K562 (cell line): ENCODE results near the gene JMJD1C. TPM values are rescaled to one million over a fixed set of nuclear protein-coding genes. Genes with fewer than 3 reads are reported as not detected.

Experiments used
- ATAC-seq: fragments of 200-7000 bp; cut with Tn5 transposase; 3 replicates; pipeline ENCODE4 v1.9.1; 2020; ENCODE audit warnings: moderate library complexity
- BruUV-seq: library from RNA; stranded (reverse); fragments of 400-500 nt; replicated peaks from 2 replicates; lab custom pipeline; 2021; lab: Mats Ljungman, UMichigan
- CTCF ChIA-PET: fragments of 300-600 bp; formaldehyde crosslinking; extraction: SDS; loops from one replicate; lab custom pipeline; 2021; ENCODE audit warnings: low intra/inter-chr PET ratio; lab: Yijun Ruan, JAX
- POLR2A ChIA-PET: fragments of 300-600, 350-650 bp; sonication (Branson Sonifier 250); formaldehyde crosslinking; extraction: SDS; loops from one replicate; lab custom pipeline; 2021; ENCODE audit warnings: antibody characterized with exemption, inconsistent platforms; lab: Yijun Ruan, JAX
- DNase-seq, 4 experiments: peaks; one replicate each; pipeline versions ENCODE4 v3.0.0 to v3.0.0-alpha.2; 2011 to 2018; ENCODE audit warnings: low spot score in 3 of 4, mixed read lengths in 3 of 4; ENCODE audit errors: extremely low read depth in 1 of 4
- FAIRE-seq: peaks from 2 replicates; lab custom pipeline; 2011; peaks lifted over from hg19 to GRCh38; lab: Jason Lieb, UNC
- H2AFZ ChIP-seq: 2 replicates; pipeline ENCODE4 v1.6.0; 2011; ENCODE audit warnings: low read depth, low read length, control low read depth, inconsistent platforms
- H3K27ac ChIP-seq: fragments of 200-600 bp; 3 replicates; pipeline ENCODE4 v1.8.0; 2011; ENCODE audit warnings: low read depth, mild to moderate bottlenecking, control low read depth, inconsistent platforms, low read length, moderate library complexity, mixed read lengths; ENCODE audit errors: extremely low read depth
- H3K27me3 ChIP-seq, 2 experiments: fragments of 300-600 bp in 1 of 2; 2 replicates in 1 of 2; 3 replicates in 1 of 2; pipeline versions ENCODE4 v1.6.0 to v1.8.0; 2011; ENCODE audit warnings: inconsistent platforms in 2 of 2, low read length in 2 of 2, mild to moderate bottlenecking in 1 of 2, mixed read lengths in 1 of 2, moderate library complexity in 1 of 2; ENCODE audit not compliant: control insufficient read depth in 2 of 2, insufficient read depth in 2 of 2
- H3K36me3 ChIP-seq: fragments of 300-600 bp; 3 replicates; pipeline ENCODE4 v1.8.0; 2011; ENCODE audit warnings: mild to moderate bottlenecking, low read length, inconsistent platforms; ENCODE audit not compliant: control insufficient read depth, insufficient read depth
- H3K4me1 ChIP-seq, 2 experiments: fragments of 200-600 bp in 1 of 2; replicated peaks in 1 of 2; 2 replicates in 1 of 2; 3 replicates in 1 of 2; pipeline versions ENCODE4 v1.5.1 to v1.8.0; 2011; ENCODE audit warnings: inconsistent platforms in 2 of 2, low read length in 2 of 2, mild to moderate bottlenecking in 1 of 2, mixed read lengths in 1 of 2, moderate library complexity in 1 of 2; ENCODE audit not compliant: control insufficient read depth in 2 of 2, insufficient read depth in 2 of 2
- H3K4me2 ChIP-seq: 2 replicates; pipeline ENCODE4 v1.6.1; 2011; ENCODE audit warnings: low read length, control low read depth, inconsistent platforms, mixed read lengths; ENCODE audit not compliant: insufficient read depth
- H3K4me3 ChIP-seq: fragments of 200-600 bp; sonication (generic), shearing (Covaris generic); 2 replicates; pipeline ENCODE4 v1.5.1; 2016; ENCODE audit warnings: control low read depth, inconsistent platforms
- H3K79me2 ChIP-seq: fragments of 200-600 bp; 3 replicates; pipeline ENCODE4 v1.8.0; 2011; ENCODE audit warnings: low read length, inconsistent platforms; ENCODE audit not compliant: control insufficient read depth, insufficient read depth
- H3K9ac ChIP-seq, 2 experiments: 2 replicates each; pipeline versions ENCODE4 v1.6.0 to v1.6.1; 2011; ENCODE audit warnings: low read depth in 2 of 2, low read length in 2 of 2, control low read depth in 1 of 2, inconsistent platforms in 1 of 2, mild to moderate bottlenecking in 1 of 2, mixed read lengths in 1 of 2; ENCODE audit not compliant: insufficient read depth in 1 of 2
- H3K9me1 ChIP-seq: one replicate; pipeline ENCODE4 v1.6.0; 2011; ENCODE audit warnings: inconsistent platforms, mild to moderate bottlenecking, low read length, moderate library complexity; ENCODE audit not compliant: control insufficient read depth, insufficient read depth
- H3K9me3 ChIP-seq: replicated peaks from 2 replicates; pipeline ENCODE4 v1.5.1; 2011; ENCODE audit warnings: low read depth, low read length, inconsistent platforms; ENCODE audit not compliant: control insufficient read depth, insufficient read depth
- H4K20me1 ChIP-seq: replicated peaks from 2 replicates; pipeline ENCODE4 v1.6.1; 2011; ENCODE audit warnings: low read length, inconsistent platforms, mixed read lengths; ENCODE audit not compliant: control insufficient read depth, insufficient read depth
- ARID2 ChIP-seq: fragments of 450-650 bp; IDR thresholded peaks from 2 replicates; pipeline ENCODE4 v1.6.1; 2017; ENCODE audit warnings: antibody characterized with exemption, mild to moderate bottlenecking
- NCOA6 ChIP-seq: fragments of 450-650 bp; IDR thresholded peaks from 2 replicates; pipeline ENCODE4 v1.6.1; 2017; ENCODE audit warnings: mild to moderate bottlenecking
- NFXL1 ChIP-seq: fragments of 450-650 bp; formaldehyde crosslinking; IDR thresholded peaks from 2 replicates; pipeline ENCODE4 v1.4.0; 2021; ENCODE audit warnings: mild to moderate bottlenecking
- ZHX1 ChIP-seq: fragments of 150-350 bp; conservative IDR thresholded peaks from 2 replicates; pipeline ENCODE4 v1.6.1; 2014; ENCODE audit warnings: low read length
- ZNF121 ChIP-seq: sonication (generic); formaldehyde crosslinking; conservative IDR thresholded peaks from 2 replicates; pipeline ENCODE4 v1.8.0; 2022; ENCODE audit warnings: missing genetic modification reagents
- WGBS: fragments of 100-300 bp; shearing (Covaris generic); methylation state at CpG from one replicate; pipeline ENCODE4 v1.1.6; 2016; ENCODE audit warnings: low coverage, mixed read lengths; ENCODE audit not compliant: insufficient coverage; ENCODE audit errors: missing lambda C conversion rate; 5-methylcytosine and 5-hydroxymethylcytosine counted together
- in situ Hi-C: fragments of 300-500 bp; cut with MboI; formaldehyde crosslinking; loops from 4 replicates; pipeline ENCODE4 v1.15.0; 2018; ENCODE audit warnings: inconsistent platforms, mixed read lengths
- intact Hi-C: fragments of 100-400 bp; cut with micrococcal nuclease; formaldehyde crosslinking; loops from 2 replicates; pipeline ENCODE4 v1.14.2; 2022
- polyA plus RNA-seq, 8 experiments: library from polyadenylated mRNA; depleted of rRNA in 4 of 8; stranded (reverse) in 5 of 8; unstranded in 3 of 8; fragments of >200 nt; fragmentation: Nextera tagmentation in 2 of 8; fragmentation: Illumina TruSeq in 1 of 8; extraction: Ambion mirVana in 2 of 8; extraction: Trizol in 1 of 8; gene quantifications; 2 replicates each; pipeline versions ENCODE4 v1.2.1 to v1.2.3, GENCODE V29; 2011 to 2014; ENCODE audit warnings: inconsistent platforms in 1 of 8, missing spikeins in 1 of 8
- total RNA-seq, 7 experiments: library from RNA; depleted of rRNA in 6 of 7; stranded (reverse); fragments of >200 nt in 6 of 7; fragmentation: Illumina TruSeq in 2 of 7; extraction: Trizol in 2 of 7; gene quantifications; 2 replicates each; pipeline versions ENCODE4 v1.2.1 to v1.2.3, GENCODE V29; 2011 to 2021; ENCODE audit warnings: low replicate concordance in 1 of 7
- TF ChIP-seq, protein P1 (sequence below): sonication (generic); formaldehyde crosslinking; IDR thresholded peaks from 2 replicates; pipeline ENCODE4 v1.5.0; 2020; ENCODE audit warnings: missing genetic modification reagents
- TF ChIP-seq, protein P2 (sequence below): fragments of 250-450 bp; sonication (Bioruptor Pico); IDR thresholded peaks from 2 replicates; pipeline ENCODE4 v1.4.0; 2020; ENCODE audit warnings: mild to moderate bottlenecking, moderate library complexity

The JMJD1C gene
- total and polyA plus RNA-seq, 9 of the 15 experiments (the other 6 are each of a cell fraction or from before 2014, with no cell fraction given): 25.3 to 68.0 (median 47.2) TPM

DNA sequence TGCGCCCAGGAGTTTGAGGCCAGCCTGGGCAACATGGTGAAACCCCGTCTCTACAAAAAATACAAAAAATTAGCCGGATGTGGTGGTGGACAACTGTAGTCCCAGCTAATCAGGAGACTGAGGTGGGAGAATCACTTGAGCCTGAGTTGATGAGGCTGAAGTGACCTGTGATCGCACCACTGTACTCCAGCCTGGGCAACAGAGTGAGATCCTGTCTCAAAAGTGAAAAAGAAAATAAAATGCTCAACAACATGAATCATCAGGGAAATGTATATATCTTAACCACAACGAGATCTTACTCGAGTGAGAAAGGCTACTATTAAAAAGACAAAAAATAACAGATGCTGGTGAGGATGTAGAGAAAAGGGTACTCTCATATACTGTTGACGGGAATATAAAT lies 72.7 kb downstream of the JMJD1C start:
- ChIA-PET POLR2A (no interaction called here), CTCF (no interaction called here)
- H3K4me3 ChIP-seq: no peak overlapping the region
- WGBS: 96% methylated on average over 7 of the region's 7 CpGs
- peaks cover 0 to 5% of the 10 kb centered on the region in 2 experiments; a peak in 2 of 5 replicates for H3K4me1 ChIP-seq
- H2AFZ ChIP-seq: no peak overlapping the region
- no peak overlapping the region for H3K27ac ChIP-seq
- ATAC-seq: no peak
- no peaks in the 10 kb centered on the region for H3K36me3 ChIP-seq
- H3K4me2 ChIP-seq: no peak overlapping the region
- no peaks in the 10 kb centered on the region for H3K27me3 ChIP-seq
- intact Hi-C loops (no loop called here), in situ Hi-C loops (no loop called here)
- BruUV-seq: no TSS peak
- DNase-seq: no peak
- no peak for TF ChIP-seq ARID2
- peak; percentile 85 for TF ChIP-seq ZNF121 (CRISPR knock-in tag)
- H4K20me1 ChIP-seq: no peaks in the 10 kb centered on the region
- H3K79me2 ChIP-seq: peaks cover 56% of the 10 kb centered on the region
- H3K9ac ChIP-seq: no peak overlapping the region
- no peaks in the 10 kb centered on the region for H3K9me1 ChIP-seq
- no peak for FAIRE-seq
- H3K9me3 ChIP-seq: no peaks in the 10 kb centered on the region

GRCh38 chr10:63392224-63392623 lies 73.6 kb downstream of the JMJD1C start:
- DNase-seq: no peak
- Histone ChIP-seq H3K79me2 (peaks cover 61% of the 10 kb centered on the region), H3K27ac (no peak overlapping the region), H2AFZ (no peak overlapping the region), H3K9me3 (no peaks in the 10 kb centered on the region), H4K20me1 (no peaks in the 10 kb centered on the region), H3K9me1 (no peaks in the 10 kb centered on the region), H3K4me2 (no peak overlapping the region), H3K4me3 (no peak overlapping the region), H3K4me1 (peaks cover 0 to 5% of the 10 kb centered on the region in 2 experiments; a peak in 2 of 5 replicates), H3K9ac (no peak overlapping the region), H3K27me3 (no peaks in the 10 kb centered on the region), H3K36me3 (no peaks in the 10 kb centered on the region)
- intact Hi-C loops (no loop called here), in situ Hi-C loops (no loop called here)
- ChIA-PET CTCF (no interaction called here), POLR2A (no interaction called here)
- no peak for ATAC-seq
- BruUV-seq: no TSS peak
- TF ChIP-seq, protein P1, sequence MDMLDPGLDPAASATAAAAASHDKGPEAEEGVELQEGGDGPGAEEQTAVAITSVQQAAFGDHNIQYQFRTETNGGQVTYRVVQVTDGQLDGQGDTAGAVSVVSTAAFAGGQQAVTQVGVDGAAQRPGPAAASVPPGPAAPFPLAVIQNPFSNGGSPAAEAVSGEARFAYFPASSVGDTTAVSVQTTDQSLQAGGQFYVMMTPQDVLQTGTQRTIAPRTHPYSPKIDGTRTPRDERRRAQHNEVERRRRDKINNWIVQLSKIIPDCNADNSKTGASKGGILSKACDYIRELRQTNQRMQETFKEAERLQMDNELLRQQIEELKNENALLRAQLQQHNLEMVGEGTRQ (CRISPR knock-in tag): no peak
- TF ChIP-seq, protein P2, sequence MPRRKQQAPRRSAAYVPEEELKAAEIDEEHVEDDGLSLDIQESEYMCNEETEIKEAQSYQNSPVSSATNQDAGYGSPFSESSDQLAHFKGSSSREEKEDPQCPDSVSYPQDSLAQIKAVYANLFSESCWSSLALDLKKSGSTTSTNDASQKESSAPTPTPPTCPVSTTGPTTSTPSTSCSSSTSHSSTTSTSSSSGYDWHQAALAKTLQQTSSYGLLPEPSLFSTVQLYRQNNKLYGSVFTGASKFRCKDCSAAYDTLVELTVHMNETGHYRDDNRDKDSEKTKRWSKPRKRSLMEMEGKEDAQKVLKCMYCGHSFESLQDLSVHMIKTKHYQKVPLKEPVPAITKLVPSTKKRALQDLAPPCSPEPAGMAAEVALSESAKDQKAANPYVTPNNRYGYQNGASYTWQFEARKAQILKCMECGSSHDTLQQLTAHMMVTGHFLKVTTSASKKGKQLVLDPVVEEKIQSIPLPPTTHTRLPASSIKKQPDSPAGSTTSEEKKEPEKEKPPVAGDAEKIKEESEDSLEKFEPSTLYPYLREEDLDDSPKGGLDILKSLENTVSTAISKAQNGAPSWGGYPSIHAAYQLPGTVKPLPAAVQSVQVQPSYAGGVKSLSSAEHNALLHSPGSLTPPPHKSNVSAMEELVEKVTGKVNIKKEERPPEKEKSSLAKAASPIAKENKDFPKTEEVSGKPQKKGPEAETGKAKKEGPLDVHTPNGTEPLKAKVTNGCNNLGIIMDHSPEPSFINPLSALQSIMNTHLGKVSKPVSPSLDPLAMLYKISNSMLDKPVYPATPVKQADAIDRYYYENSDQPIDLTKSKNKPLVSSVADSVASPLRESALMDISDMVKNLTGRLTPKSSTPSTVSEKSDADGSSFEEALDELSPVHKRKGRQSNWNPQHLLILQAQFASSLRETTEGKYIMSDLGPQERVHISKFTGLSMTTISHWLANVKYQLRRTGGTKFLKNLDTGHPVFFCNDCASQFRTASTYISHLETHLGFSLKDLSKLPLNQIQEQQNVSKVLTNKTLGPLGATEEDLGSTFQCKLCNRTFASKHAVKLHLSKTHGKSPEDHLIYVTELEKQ (CRISPR knock-in tag): no peak
- TF ChIP-seq NFXL1 (no peak), NCOA6 (no peak), ZHX1 (no peak)
- FAIRE-seq: no peak
- WGBS: 94% methylated on average over 6 of the region's 6 CpGs
